Upper lobe of left lung (tissue), 6 donors: ENCODE data around the gene KIRREL3. TPM values are rescaled to one million over a fixed set of nuclear protein-coding genes. Genes with fewer than 3 reads are reported as not detected.
A peak's percentile ranks its signal among the peaks of the same experiment; 100 is the strongest.

ENCODE experiments used
- ATAC-seq, 2 donors: fragments of 200-7000 bp; cut with Tn5 transposase; one replicate each; pipeline ENCODE4 v1.9.1; 2022; ENCODE audit warnings: mild to moderate bottlenecking in 2 of 2, moderate library complexity in 2 of 2; ENCODE audit not compliant: low FRiP score in 2 of 2
- DNase-seq, 2 donors: peaks; one replicate each; pipeline ENCODE4 v3.0.0-alpha.2; 2019 to 2020
- H3K27ac ChIP-seq, 4 donors: fragments of 200-600 bp; sonication (generic); one replicate each; pipeline ENCODE4 v1.5.1; 2016 to 2019
- H3K27me3 ChIP-seq, 4 donors: fragments of 200-600 bp; sonication (generic); one replicate each; pipeline ENCODE4 v1.5.1; 2017 to 2019
- H3K36me3 ChIP-seq, 4 donors: fragments of 200-600 bp; sonication (generic); one replicate each; pipeline ENCODE4 v1.5.1; 2016 to 2019
- H3K4me1 ChIP-seq, 4 donors: fragments of 200-600 bp; sonication (generic); one replicate each; pipeline ENCODE4 v1.5.1; 2018 to 2019
- H3K4me3 ChIP-seq, 4 donors: fragments of 200-600 bp; sonication (generic); one replicate each; pipeline ENCODE4 v1.5.1; 2017 to 2019; ENCODE audit warnings: mild to moderate bottlenecking in 2 of 4, moderate library complexity in 1 of 4
- H3K9me3 ChIP-seq, 4 donors: fragments of 200-600 bp; sonication (generic); one replicate each; pipeline ENCODE4 v1.5.1; 2018 to 2019
- EP300 ChIP-seq, 4 donors: sonication (generic); formaldehyde crosslinking; IDR thresholded peaks; one replicate each; pipeline ENCODE4 v1.5.1; 2017; ENCODE audit warnings: antibody characterized with exemption in 4 of 4, control low read depth in 2 of 4
- POLR2A ChIP-seq, 4 donors: fragments of 450-650 bp; IDR thresholded peaks; one replicate each; pipeline ENCODE4 v1.5.1; 2016 to 2017; ENCODE audit warnings: antibody characterized with exemption in 4 of 4, mild to moderate bottlenecking in 2 of 4
- POLR2AphosphoS5 ChIP-seq, 2 donors: sonication (generic); formaldehyde crosslinking; IDR thresholded peaks; one replicate each; pipeline ENCODE4 v1.5.1; 2017; ENCODE audit warnings: antibody characterized with exemption in 2 of 2
- WGBS, 2 donors: methylation state at CpG; one replicate each; pipeline ENCODE4 v1.1.5; 2017 to 2018; 5-methylcytosine and 5-hydroxymethylcytosine counted together
- total RNA-seq, 6 donors: library from RNA; depleted of rRNA in 4 of 6; stranded (reverse); fragments of >200 nt in 4 of 6; gene quantifications; one replicate each; pipeline versions ENCODE4 v1.1.0 to v1.2.1, GENCODE V29; 2016 to 2021
- TF ChIP-seq, protein P1 (sequence below), 6 experiments: fragments of 450-650 bp in 4 of 6; fragments of 200-600 bp in 2 of 6; sonication (generic) in 2 of 6; IDR thresholded peaks; one replicate each; pipeline ENCODE4 v1.5.1; 2016 to 2019; ENCODE audit warnings: antibody characterized with exemption in 6 of 6
- donor health status: DM: no; HTN: no; CAD: no; lungs with moderate emphysema.
- donor health status: DM: no; HTN: yes; CAD: no; lungs with severe emphysema.

Gene KIRREL3
- total RNA-seq, 6 donors from 2014 or later, result 0.22 to 0.24 TPM; not detected in 4

DNA sequence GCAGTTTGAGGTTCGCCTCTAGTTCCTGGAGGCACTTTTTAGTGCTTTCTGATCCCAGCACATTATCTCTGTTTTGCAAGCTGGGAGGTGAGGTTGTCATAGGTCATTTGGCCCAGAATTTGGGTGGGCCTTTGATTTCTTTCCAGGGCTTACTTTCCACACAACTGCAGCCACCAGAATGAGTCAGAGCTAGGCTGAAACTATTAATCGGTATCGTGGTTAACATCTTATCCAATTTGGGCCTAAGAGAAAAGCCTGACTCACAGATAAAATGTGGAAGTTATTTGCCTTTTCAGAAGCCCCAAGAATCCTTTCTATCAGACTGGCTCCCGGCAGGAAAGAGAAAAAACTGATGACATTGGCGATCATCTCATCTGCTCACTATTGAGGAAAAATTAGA lies 166.4 kb downstream of the KIRREL3 start:
- ATAC-seq, result peak in 1 of 2 donors; percentile 88
- no peaks in the 10 kb centered on the region for H3K36me3 ChIP-seq
- WGBS, 2 donors, result 82 to 86% methylated on average over 5 of the region's 5 CpGs
- H3K9me3 ChIP-seq, result no peaks in the 10 kb centered on the region
- H3K27me3 ChIP-seq, result no peaks in the 10 kb centered on the region
- peaks cover 3 to 15% (median 3%) of the 10 kb centered on the region in 4 donors for H3K4me1 ChIP-seq
- no peak for DNase-seq
- no peak overlapping the region for H3K4me3 ChIP-seq
- TF ChIP-seq EP300 (IDR thresholded peaks at IDR 0.05), result no peak
- TF ChIP-seq, protein P1, sequence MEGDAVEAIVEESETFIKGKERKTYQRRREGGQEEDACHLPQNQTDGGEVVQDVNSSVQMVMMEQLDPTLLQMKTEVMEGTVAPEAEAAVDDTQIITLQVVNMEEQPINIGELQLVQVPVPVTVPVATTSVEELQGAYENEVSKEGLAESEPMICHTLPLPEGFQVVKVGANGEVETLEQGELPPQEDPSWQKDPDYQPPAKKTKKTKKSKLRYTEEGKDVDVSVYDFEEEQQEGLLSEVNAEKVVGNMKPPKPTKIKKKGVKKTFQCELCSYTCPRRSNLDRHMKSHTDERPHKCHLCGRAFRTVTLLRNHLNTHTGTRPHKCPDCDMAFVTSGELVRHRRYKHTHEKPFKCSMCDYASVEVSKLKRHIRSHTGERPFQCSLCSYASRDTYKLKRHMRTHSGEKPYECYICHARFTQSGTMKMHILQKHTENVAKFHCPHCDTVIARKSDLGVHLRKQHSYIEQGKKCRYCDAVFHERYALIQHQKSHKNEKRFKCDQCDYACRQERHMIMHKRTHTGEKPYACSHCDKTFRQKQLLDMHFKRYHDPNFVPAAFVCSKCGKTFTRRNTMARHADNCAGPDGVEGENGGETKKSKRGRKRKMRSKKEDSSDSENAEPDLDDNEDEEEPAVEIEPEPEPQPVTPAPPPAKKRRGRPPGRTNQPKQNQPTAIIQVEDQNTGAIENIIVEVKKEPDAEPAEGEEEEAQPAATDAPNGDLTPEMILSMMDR (IDR thresholded peaks at IDR 0.05), result no peak
- TF ChIP-seq POLR2A (IDR thresholded peaks at IDR 0.05), result no peak
- TF ChIP-seq POLR2AphosphoS5 (IDR thresholded peaks at IDR 0.05), result no peak
- H3K27ac ChIP-seq, result no peak overlapping the region

- H3K9me3 ChIP-seq, result no peaks in the 10 kb centered on the region
- TF ChIP-seq EP300 (IDR thresholded peaks at IDR 0.05), result no peak
- TF ChIP-seq, protein P1 (IDR thresholded peaks at IDR 0.05), result no peak
- no peak for TF ChIP-seq POLR2AphosphoS5 (IDR thresholded peaks at IDR 0.05)
- no peak for TF ChIP-seq POLR2A (IDR thresholded peaks at IDR 0.05)
- DNase-seq (no peak), ATAC-seq (no peak)
- no peaks in the 10 kb centered on the region for H3K27me3 ChIP-seq
- H3K27ac ChIP-seq, result no peak overlapping the region
- no peak overlapping the region for H3K4me3 ChIP-seq
- no peaks in the 10 kb centered on the region for H3K36me3 ChIP-seq
- H3K4me1 ChIP-seq, result peaks cover 3 to 15% (median 3%) of the 10 kb centered on the region in 4 donors
- WGBS, 2 donors, result 80 to 89% methylated on average over 1 of the region's 1 CpG
Observed at GRCh38 chr11:126833065-126833464, 167.5 kb downstream of the KIRREL3 start.

DNA sequence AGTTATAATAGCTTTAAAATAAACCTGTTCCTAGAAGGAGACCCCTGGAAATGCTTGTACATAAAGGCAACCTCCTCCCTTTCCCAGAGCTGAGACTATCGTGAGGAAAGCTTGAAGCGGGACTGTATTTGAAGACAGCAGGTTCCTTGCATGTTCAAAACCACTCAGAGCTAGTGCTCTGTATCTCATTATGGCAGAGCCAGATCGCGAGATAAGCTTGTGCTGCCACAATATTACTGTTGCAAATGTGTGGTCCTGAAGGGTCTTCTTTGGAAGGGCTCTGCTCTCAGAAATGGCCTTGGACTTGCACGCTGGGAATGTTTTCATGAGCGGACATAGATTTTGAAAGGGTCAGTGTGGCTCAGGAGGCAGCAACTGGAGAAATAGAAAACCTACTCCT lies 168.2 kb downstream of the KIRREL3 start:
- ATAC-seq, result no peak
- WGBS, 2 donors, result 60 to 75% methylated on average over 6 of the region's 6 CpGs
- no peak for DNase-seq
- Histone ChIP-seq H3K9me3 (no peaks in the 10 kb centered on the region), H3K27me3 (no peaks in the 10 kb centered on the region), H3K4me1 (peaks cover 3 to 15% (median 3%) of the 10 kb centered on the region in 4 donors), H3K36me3 (no peaks in the 10 kb centered on the region), H3K4me3 (no peak overlapping the region), H3K27ac (no peak overlapping the region)
- TF ChIP-seq POLR2AphosphoS5 (IDR thresholded peaks at IDR 0.05) (no peak), EP300 (IDR thresholded peaks at IDR 0.05) (no peak), POLR2A (IDR thresholded peaks at IDR 0.05) (no peak)
- TF ChIP-seq, protein P1 (IDR thresholded peaks at IDR 0.05), result no peak

GRCh38 chr11:126830216-126830806 lies 170.3 kb downstream of the KIRREL3 start:
- no peaks in the 10 kb centered on the region for H3K36me3 ChIP-seq
- H3K4me3 ChIP-seq, result no peak overlapping the region
- TF ChIP-seq POLR2A (IDR thresholded peaks at IDR 0.05) (no peak), EP300 (IDR thresholded peaks at IDR 0.05) (no peak), POLR2AphosphoS5 (IDR thresholded peaks at IDR 0.05) (no peak)
- TF ChIP-seq, protein P1 (IDR thresholded peaks at IDR 0.05), result no peak
- H3K4me1 ChIP-seq, result peaks cover 3 to 15% (median 3%) of the 10 kb centered on the region in 4 donors
- H3K27ac ChIP-seq, result no peak overlapping the region
- WGBS, 2 donors, result 68 to 72% methylated on average over 7 of the region's 7 CpGs
- no peaks in the 10 kb centered on the region for H3K27me3 ChIP-seq
- no peak for ATAC-seq
- DNase-seq, result no peak
- H3K9me3 ChIP-seq, result no peaks in the 10 kb centered on the region

- H3K27ac ChIP-seq, result no peak overlapping the region
- TF ChIP-seq POLR2AphosphoS5 (IDR thresholded peaks at IDR 0.05) (no peak), EP300 (IDR thresholded peaks at IDR 0.05) (no peak)
- TF ChIP-seq, protein P1 (IDR thresholded peaks at IDR 0.05), result no peak
- no peaks in the 10 kb centered on the region for H3K36me3 ChIP-seq
- H3K4me3 ChIP-seq, result no peak overlapping the region
- 41 to 87% methylated on average over 2 of the region's 2 CpGs for WGBS, 2 donors
- no peaks in the 10 kb centered on the region for H3K9me3 ChIP-seq
- H3K27me3 ChIP-seq, result no peaks in the 10 kb centered on the region
- DNase-seq (no peak), ATAC-seq (no peak)
- peaks cover 3 to 15% (median 3%) of the 10 kb centered on the region in 4 donors for H3K4me1 ChIP-seq
Observed at GRCh38 chr11:126829716-126830115, 170.9 kb downstream of the KIRREL3 start.
